Measurements from ENCODE around the gene TRIM41. TPM values are rescaled to one million over a fixed set of nuclear protein-coding genes. Genes with fewer than 3 reads are reported as not detected.

TRIM41 gene
- total RNA-seq, 1 experiment from 2014 or later = 17.9 TPM

DNA sequence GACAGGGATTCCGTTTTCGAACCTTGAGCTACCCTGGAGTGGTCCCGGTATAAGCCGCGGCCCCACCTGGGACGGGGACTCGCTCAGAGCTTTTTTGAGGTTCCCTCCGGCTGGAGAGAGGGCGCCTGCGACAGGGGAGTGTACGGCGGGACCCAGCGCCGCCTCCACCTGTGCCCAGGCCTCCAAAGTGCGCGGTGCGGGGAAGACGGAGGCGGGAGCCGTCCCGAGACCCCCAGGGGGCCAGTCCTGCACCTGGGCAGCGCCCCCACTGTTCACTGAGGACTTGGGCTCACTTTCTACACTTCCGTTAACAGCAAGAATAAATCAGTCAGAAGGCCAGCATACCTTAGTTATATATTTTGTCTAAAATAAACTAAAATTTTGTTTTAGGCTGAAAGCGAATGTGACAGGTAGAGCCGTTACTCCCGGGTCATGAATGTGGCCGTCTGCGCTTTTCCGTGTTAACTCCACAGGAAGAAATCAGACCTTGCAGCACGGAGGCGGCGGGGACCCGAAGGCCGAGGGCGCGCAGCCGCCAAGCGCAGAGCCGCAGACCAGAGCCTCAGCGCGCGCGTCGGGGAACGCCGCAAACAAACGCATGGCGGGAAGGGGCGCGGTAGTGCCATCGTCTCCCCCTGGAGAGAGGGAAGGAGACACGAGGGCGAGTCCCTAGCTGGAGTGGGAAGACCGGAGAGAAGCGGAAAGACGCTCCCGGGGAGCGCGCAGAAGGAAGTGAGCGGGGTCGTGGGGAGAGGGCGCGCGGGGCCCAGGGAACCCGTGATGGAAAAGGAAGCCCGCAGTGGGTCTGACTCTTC is 32.2 kb upstream of the TRIM41 start:
- peak; percentile 23 for DNase-seq (ENCODE audit: low read depth, low spot score)
- in situ Hi-C loops (cut with HindIII; ENCODE audit: low pct_unique_long_range_greater_than_20kb, low sequenced_read_pairs) = no loop called here

DNA sequence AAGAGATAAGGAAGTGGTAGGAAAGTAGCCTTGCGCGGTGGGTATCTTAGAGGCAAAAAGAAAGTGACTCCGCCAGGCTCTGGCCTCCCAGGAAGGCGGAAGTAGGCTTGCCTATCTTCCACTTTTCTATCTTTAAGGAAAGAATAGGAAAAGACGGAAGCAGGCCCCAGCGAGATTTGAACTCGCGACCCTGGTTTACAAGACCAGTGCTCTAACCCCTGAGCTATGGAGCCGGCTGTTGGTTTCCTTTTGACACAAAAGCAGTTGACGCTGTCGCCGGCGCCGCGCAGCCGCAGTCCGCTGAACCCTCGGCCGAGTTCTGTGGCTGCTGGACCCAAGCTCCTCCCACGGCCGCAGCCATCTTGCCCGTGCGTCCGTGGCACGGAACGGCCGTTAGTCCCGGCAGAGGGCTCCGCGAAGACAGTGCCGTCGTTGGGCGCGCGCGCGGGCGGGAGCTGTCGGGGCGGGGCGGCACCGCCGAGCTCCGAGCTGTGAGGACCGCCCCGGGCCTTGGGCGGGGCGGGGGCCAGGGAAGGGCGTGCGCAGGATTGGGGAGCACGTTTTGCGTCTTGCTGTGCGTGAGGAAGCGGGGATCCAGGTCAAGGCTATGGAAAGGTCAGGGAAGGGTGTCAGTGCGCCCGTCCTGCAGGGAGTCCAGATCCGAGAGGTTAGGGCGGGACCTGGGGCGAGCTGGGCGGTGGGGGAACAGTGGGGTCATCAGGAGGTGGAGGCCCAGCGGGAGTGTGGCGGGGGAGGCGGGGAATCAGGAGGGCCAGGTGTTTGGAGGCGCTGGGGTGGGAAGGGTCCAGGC is 31.4 kb upstream of the TRIM41 start:
- DNase-seq (ENCODE audit: low read depth, low spot score) = peak; percentile 91
- in situ Hi-C loops (cut with HindIII; ENCODE audit: low pct_unique_long_range_greater_than_20kb, low sequenced_read_pairs) = no loop called here

DNA sequence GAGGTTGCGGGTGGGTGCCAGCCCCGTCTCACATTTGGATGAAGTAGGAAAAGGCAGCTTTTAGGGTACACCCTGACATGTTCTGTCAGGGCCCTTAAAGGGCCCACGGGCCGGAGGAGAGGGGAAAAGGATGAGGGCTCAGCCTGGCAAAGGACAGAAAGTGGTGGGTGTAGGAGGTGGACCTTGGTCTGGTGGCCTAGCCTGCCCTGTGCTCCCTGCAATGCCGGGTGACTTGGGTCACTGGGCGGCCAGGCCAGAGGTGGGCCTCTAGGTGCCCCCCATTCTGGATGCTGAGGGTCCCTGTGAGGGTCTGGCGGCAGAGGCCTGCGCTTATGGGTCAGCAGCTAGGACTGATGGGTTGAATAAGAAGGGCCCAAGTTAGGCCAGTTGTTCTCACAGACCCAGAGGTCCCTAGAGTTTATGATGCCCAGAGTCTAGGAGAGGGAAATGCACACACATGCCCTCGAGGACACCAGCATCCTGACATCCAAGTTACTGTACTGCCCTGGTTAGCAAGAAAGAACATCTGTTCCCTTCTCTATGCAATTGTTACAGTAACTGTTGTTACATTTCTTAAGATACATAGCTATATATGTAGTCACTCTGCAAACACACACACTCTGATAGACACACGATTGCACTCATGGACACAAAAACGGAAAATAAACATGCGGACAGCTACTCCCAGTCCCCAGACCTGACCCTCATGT is 30.6 kb upstream of the TRIM41 start:
- in situ Hi-C loops (cut with HindIII; ENCODE audit: low pct_unique_long_range_greater_than_20kb, low sequenced_read_pairs) = no loop called here
- no peak for DNase-seq (ENCODE audit: low read depth, low spot score)

DNA sequence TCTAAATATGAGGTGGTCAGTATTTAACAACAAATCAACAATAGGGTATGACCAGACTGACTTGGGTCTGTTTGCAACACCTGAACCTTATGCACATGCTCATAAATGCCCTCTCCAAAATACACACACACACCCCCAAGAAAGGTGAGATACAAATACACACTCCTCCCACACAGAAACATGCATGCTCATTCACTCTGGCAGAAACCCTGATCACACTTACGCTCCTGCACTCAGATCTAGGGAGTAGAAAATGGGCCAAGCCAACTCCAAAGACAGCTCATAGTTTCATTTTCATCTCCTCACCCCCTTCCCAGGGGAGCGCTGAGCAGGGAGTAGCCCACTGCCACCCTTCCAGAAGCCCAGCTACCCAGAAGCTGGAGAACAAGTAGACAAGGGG is 29.4 kb upstream of the TRIM41 start:
- in situ Hi-C loops (cut with HindIII; ENCODE audit: low pct_unique_long_range_greater_than_20kb, low sequenced_read_pairs) = no loop called here

DNA sequence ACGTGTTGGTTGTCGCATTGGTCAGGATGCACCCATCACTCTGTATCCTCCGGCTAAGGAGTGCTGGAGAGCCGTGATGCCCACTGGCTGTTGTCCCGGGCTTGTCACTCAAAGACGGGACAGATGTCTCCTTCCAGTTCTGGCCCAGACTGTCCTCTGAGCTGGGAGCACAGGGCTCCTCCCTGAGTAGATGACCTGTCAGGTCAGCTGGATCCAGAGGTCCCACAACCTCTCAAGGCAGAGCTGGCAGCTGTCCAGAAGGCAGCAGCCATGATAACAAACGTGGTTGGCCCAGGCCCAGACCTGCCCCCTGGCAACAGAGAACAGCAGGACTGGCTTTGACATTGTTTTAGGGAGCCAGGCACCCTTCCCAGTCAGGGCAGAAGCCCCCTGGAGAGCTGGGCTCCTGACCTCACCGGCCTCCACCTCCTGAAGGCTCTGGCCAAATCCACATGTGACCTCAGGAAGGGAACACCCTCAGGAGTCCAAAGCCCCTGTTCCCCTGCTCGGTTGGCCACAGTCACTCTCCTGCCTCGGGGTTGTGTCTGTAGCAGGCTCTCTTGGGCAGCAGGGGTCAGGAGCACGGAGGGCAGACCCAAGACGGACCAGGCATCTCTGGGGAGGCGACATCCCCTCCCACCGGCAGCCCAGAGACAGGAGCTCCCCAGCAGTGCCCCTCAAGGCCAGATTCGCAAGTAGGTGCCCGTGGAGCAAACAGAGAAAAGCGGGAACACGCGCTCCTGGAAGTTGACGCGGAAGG is 28.4 kb upstream of the TRIM41 start:
- DNase-seq (ENCODE audit: low read depth, low spot score) = no peak
- in situ Hi-C loops (cut with HindIII; ENCODE audit: low pct_unique_long_range_greater_than_20kb, low sequenced_read_pairs) = no loop called here

More for the DNA sequence above, 29.4 kb upstream of the TRIM41 start:
- DNase-seq (ENCODE audit: low read depth, low spot score) = no peak

DNA sequence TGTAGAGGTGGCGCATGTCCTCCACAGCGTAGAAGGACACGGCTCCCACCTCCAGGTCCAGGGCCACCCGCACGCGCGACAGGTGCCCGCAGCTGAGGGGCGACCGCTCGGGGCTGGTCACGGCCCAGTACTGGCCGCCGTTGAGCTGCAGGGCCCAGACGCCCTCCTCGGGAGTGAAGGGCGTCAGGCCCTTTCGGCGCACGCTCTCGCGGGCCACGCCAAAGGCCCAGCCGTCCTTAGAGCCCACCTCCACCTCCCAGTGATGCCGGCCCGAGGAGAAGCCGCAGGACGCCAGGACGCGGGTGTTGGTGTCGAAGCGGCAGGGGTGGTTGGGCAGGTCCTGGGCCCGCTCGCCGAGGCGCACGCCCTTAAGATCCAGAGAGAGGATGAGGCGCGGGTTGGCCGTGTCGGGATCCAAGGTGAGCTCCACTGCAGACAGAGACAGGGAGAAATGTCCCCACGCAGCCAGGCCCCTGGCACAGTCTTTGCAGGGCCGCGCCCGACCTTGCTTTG is 27.8 kb upstream of the TRIM41 start:
- in situ Hi-C loops (cut with HindIII; ENCODE audit: low pct_unique_long_range_greater_than_20kb, low sequenced_read_pairs) = no loop called here
- DNase-seq (ENCODE audit: low read depth, low spot score) = no peak

DNA sequence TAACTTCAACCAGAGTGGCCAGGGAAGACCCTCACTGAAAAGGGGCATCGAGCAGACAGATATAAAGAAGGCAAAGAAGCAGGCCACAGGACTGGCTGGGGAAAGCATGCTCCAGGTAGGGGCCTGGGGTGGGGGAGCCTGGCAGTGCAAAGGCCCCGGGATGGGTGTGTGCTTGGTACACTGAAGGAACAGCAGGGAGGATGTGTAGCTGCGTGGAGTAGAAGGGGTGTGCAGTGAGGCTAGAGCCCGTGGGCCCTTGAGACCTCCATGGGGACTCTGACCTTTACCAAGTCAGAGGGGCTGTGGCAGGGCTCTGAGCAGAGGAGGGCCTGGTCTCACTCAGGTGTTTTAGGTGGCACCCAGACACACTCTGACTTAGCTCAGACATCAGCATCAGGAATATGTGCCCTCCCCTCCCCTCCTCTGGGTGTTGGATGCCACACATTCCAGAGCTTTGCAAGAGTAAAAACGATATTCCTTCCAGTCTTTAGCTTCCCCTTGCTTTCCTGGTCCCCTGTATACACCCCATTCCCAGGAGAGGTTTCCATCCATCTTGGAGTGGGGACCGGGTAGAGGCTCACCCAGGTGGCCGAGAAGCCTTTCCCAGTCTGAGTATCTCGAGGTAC is 25.6 kb upstream of the TRIM41 start:
- no peak for DNase-seq (ENCODE audit: low read depth, low spot score)
- in situ Hi-C loops (cut with HindIII; ENCODE audit: low pct_unique_long_range_greater_than_20kb, low sequenced_read_pairs) = no loop called here

DNA sequence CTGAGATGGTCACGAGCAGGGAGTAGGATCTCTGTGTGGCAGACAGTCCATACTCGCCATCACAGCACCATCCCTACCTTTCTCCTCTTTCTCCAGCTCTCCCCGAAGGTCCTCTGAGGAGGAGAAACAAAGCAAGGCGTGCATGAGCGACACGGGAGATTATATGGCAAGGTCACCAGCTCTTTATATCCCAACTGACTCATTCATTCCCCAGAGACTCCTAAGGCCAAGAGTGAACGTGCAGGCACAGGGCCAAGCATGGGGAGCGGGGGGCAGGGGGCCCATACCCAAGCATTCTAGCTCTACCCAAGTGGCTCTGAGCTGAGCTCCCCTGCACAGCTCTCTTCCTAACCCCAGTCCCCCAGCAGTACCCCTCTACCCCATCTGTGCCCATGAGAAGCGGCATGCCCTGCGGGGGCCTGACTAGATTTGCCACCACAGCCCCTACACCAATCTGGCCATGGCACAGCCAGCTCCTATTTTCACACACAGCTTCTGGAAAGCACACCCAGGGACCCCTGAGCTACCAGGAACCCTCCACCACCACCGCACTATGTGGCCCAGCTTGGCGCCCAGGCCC is 24.9 kb upstream of the TRIM41 start:
- in situ Hi-C loops (cut with HindIII; ENCODE audit: low pct_unique_long_range_greater_than_20kb, low sequenced_read_pairs) = no loop called here
- DNase-seq (ENCODE audit: low read depth, low spot score) = no peak

DNA sequence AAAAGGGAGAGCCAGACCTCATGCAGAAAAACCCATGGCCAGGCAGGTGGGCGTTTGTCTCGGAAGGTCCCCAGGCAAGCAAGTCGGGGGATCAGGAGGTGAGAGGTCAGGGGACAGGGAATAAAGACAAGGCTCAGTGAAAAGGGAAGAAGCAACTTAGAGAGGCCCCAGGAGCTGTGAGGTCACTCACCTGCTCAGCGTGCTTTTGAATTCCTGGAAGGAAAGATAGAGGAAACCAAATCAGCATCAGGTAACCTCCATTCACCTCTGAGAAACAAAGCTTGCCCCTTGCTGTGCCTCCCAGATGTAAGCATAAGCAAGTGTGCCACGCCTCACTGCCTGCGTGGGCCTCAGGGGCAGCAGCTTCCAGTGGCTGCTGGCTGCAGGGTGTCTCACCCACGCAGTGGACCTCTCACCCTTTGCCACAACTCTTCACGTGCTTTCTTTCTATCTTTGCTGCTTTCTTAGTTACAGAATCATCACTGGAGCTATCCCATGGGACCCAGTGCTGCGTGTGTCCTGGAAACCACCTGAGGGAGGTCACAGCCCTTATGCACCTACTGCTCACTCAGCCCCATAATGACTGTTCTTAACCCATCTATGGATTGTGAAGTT is 24.1 kb upstream of the TRIM41 start:
- no peak for DNase-seq (ENCODE audit: low read depth, low spot score)
- in situ Hi-C loops (cut with HindIII; ENCODE audit: low pct_unique_long_range_greater_than_20kb, low sequenced_read_pairs) = no loop called here

DNA sequence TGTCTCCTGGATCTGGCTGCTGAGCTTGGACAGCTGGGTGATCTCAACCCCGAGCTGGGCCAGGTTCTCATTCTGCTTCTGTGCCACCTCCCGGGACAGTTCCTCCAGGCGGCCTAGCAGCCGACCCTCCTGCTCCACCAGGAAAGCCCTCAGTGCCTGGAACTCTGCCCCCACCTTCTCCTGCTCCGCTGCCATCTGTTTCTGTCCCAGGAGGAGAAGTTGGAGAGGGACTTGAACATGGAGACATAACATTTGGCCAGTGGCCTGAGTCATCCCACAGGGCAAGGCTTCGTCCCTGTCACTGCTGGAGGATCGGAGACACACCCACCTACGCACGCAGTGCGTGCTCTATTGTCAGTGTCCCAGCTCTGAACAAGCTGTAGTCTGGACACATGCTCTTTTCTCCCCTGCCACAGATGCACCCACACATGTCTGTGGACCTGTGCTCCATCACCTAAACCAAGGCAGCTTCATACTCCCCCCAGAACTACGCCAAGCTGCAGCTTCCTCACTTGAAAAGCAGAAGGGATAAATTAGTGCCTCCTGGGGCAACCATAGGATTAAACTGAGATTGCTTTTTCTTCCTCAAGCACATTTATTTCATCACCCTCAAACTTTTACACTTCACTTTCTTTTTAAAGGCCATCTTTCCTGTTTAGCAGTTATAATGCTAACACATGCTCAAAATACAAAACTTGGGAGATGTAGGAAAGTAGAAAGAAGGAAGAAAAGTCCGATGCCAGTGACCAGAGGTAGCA is 23.0 kb upstream of the TRIM41 start:
- in situ Hi-C loops (cut with HindIII; ENCODE audit: low pct_unique_long_range_greater_than_20kb, low sequenced_read_pairs) = no loop called here
- DNase-seq (ENCODE audit: low read depth, low spot score) = no peak

DNA sequence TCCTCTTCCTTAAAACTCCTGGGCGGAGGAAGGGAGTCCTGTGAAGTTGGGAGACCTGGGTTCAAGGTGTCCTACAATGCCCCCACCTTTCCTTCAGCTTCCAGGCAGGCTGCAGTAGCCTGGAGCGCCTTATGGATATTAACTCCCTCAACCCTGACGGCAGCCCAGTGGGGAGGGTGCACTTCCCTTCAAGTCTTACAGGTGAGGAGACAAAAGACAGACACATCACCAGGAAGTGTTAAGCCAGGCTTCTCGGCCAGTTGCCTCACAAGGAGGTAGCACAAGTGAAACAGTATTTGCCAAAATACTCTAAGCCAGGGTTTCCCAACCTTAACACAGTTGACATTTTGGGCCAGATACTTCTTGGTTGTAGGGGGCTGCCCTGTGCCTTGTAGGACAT is 22.3 kb upstream of the TRIM41 start:
- in situ Hi-C loops (cut with HindIII; ENCODE audit: low pct_unique_long_range_greater_than_20kb, low sequenced_read_pairs) = no loop called here
- DNase-seq (ENCODE audit: low read depth, low spot score) = no peak

DNA sequence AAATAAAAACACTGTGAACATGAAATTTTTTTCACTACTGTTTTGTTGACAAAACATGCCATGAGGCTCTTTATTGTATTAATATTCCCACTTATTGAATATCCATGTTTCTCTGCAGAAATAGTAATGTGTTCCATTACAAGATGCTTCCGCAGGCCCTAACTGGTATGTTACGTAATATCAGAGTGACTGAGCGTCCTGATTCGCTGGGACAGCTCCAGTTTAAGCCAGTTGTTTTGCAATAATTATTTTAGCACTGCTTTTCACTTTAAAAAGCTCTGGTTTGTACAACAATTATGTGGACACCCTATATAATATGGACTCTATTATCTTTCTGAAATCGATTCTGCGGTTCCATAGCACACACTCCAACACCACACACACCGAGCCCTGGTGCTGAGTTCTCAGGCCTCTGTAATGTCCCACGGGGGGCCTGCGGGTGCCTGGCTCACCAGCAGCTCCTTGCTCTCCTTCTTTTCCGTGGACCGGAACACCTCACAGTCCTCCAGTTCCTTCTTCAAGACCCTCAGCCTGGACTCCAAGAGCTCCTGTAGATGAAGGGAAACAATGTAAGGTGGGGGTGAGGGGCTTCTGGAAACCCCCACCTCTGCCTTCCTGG is 19.9 kb upstream of the TRIM41 start:
- no peak for DNase-seq (ENCODE audit: low read depth, low spot score)
- in situ Hi-C loops (cut with HindIII; ENCODE audit: low pct_unique_long_range_greater_than_20kb, low sequenced_read_pairs) = no loop called here

DNA sequence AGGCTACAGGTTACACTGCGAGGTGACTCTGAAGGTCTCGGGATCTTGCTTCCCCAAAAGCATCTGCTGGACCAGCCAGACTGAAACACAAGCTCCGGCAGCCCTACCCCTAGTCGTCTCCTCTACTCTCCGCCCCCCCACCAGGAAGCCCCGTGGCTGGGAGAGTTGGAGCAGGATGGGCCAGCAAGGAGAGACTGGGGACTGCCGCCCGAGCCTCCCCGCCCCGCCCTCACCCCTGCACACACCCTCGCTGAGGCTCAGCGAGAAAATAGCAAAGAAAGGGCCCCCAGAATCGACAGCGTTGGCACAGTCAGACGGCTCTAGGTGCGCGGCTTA is 19.3 kb upstream of the TRIM41 start:
- DNase-seq (ENCODE audit: low read depth, low spot score) = no peak
- in situ Hi-C loops (cut with HindIII; ENCODE audit: low pct_unique_long_range_greater_than_20kb, low sequenced_read_pairs) = no loop called here

DNA sequence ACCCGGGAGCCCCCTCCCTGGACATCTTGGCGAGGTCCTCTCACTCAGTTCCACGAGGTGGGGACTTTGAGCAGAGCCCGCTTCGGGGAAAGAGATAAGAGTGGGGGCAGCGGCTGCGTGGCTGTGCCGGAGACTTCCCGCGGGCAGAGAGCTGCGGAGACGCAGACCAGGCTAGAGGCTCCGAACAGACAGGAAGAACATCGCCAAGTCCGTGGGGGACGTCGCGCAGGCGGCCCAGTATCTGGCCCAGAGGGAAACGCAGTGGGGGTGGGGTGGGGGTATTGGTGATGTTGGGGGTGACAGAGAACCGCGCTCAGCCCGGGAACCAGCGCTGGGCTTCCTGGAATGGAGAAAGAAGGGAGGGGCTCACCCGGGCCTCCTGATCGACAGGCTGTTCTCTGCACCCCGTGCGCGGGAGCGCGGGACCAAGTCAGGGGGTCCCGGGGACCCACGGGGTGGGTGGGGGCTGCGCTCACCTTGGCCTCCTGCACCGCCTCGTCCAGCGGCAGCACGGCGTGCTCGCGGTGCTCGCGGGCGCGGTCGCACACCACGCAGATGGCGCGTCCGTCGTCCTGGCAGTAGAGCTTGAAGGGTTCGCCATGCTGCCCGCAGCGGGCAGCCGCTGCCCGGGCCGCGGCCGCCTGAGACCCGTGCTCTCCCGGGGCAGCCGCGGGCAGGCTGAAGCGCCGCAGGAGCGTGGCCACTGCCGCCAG is 18.8 kb upstream of the TRIM41 start:
- in situ Hi-C loops (cut with HindIII; ENCODE audit: low pct_unique_long_range_greater_than_20kb, low sequenced_read_pairs) = no loop called here
- no peak for DNase-seq (ENCODE audit: low read depth, low spot score)
